ENCODE measurements around the gene PTMA. TPM values are rescaled to one million over a fixed set of nuclear protein-coding genes. Genes with fewer than 3 reads are reported as not detected.

The PTMA gene
- total RNA-seq, 2 experiments from 2014 or later = 2,780 to 3,053 TPM

GRCh38 chr2:231680285-231680991 is 27.9 kb upstream of the PTMA start:
- Histone ChIP-seq H3K4me3 (ENCODE audit: low read depth, low read length, poor library complexity, severe bottlenecking) (peak overlapping the region; percentile 67), H3K79me2 (ENCODE audit: insufficient read depth, low read depth, low read length) (no peaks in the 10 kb centered on the region), H3K4me2 (ENCODE audit: low read length) (peak overlapping the region; percentile 88), H2AFZ (ENCODE audit: low read length) (no peak overlapping the region), H3K4me1 (ENCODE audit: insufficient read depth, low read length, poor library complexity, severe bottlenecking) (peaks cover 91% of the 10 kb centered on the region), H3K9me3 (ENCODE audit: low read length) (no peaks in the 10 kb centered on the region), H3K9me2 (ENCODE audit: insufficient read depth, low read length) (no peaks in the 10 kb centered on the region), H3K36me3 (ENCODE audit: insufficient read depth, low read length) (no peaks in the 10 kb centered on the region), H3K27ac (ENCODE audit: low read depth, low read length, poor library complexity, severe bottlenecking) (peak overlapping the region; percentile 71), H4K20me1 (ENCODE audit: insufficient read depth, low read length) (no peaks in the 10 kb centered on the region)
- ChIA-PET CTCF (ENCODE audit: unreplicated experiment) (no interaction called here), POLR2A (interaction anchor here (1.5 kb wide), 1 partner anchor 68 kb away, joined by 3 read pairs; no protein-coding TSS in a partner anchor)
- no TSS peak for BruUV-seq (replicated peaks)
- no peak for DNase-seq (ENCODE audit: low spot score)
- intact Hi-C loops (cut with micrococcal nuclease; ENCODE audit: unreplicated experiment) = no loop called here
- TF ChIP-seq EZH2phosphoT487 (IDR thresholded peaks at IDR 0.05; ENCODE audit: borderline replicate concordance, low read depth, low read length) = no peak
- TF ChIP-seq, protein P1, sequence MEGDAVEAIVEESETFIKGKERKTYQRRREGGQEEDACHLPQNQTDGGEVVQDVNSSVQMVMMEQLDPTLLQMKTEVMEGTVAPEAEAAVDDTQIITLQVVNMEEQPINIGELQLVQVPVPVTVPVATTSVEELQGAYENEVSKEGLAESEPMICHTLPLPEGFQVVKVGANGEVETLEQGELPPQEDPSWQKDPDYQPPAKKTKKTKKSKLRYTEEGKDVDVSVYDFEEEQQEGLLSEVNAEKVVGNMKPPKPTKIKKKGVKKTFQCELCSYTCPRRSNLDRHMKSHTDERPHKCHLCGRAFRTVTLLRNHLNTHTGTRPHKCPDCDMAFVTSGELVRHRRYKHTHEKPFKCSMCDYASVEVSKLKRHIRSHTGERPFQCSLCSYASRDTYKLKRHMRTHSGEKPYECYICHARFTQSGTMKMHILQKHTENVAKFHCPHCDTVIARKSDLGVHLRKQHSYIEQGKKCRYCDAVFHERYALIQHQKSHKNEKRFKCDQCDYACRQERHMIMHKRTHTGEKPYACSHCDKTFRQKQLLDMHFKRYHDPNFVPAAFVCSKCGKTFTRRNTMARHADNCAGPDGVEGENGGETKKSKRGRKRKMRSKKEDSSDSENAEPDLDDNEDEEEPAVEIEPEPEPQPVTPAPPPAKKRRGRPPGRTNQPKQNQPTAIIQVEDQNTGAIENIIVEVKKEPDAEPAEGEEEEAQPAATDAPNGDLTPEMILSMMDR (conservative IDR thresholded peaks at IDR 0.05; ENCODE audit: low read length) = no peak

DNA sequence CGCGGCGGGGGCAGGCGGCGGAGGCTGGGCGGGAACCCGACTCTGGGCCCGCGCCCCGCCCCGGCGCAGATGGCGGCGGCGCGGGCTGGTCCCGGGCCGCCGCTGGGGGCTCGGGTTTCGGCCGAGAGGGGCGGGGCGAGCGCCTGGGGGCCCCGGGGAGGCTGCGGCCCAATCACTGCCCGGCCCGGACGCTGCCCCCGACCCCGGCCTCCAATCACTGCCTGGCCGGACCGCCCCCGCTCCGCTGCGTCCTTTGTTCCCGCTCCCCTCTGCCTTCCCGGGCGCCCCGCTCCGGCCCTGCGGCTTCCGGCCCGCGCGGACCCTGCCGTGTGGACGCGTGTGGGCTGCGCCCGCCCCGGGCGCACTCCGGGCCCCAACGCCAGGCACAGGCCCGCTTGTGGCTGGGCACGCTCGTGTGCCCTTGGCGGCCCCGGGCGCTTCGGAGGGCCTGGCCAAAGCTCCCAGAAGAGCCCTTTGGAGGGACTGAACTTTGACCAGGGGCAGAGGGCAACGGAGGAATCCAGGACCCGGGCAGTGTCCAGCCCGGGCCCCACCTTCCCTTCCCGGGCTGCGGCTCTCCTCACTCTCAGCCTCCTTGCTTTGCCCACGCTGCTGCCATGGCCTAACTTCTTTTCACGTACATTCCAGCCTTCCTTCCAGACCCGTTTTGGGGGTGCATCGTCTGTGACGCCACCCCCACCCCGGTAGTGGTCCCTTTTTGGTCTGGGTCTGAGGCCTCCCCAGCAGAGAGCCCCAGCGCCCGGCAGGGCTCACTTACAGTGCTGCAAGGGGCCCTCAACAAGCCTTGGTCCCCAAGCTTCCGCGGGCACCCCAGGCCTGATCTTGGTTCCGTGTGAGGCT is 27.1 kb upstream of the PTMA start:
- Histone ChIP-seq H3K9me2 (ENCODE audit: insufficient read depth, low read length) (no peaks in the 10 kb centered on the region), H3K27ac (ENCODE audit: low read depth, low read length, poor library complexity, severe bottlenecking) (peak overlapping the region; percentile 71), H3K9me3 (ENCODE audit: low read length) (no peaks in the 10 kb centered on the region), H3K4me3 (ENCODE audit: low read depth, low read length, poor library complexity, severe bottlenecking) (peak overlapping the region; percentile 67), H3K36me3 (ENCODE audit: insufficient read depth, low read length) (no peaks in the 10 kb centered on the region), H4K20me1 (ENCODE audit: insufficient read depth, low read length) (no peaks in the 10 kb centered on the region), H3K4me2 (ENCODE audit: low read length) (peak overlapping the region; percentile 88), H3K79me2 (ENCODE audit: insufficient read depth, low read depth, low read length) (no peaks in the 10 kb centered on the region), H3K4me1 (ENCODE audit: insufficient read depth, low read length, poor library complexity, severe bottlenecking) (peaks cover 91% of the 10 kb centered on the region), H2AFZ (ENCODE audit: low read length) (peak overlapping the region; percentile 46; the same call in 1 of the 2 replicates)
- peak; percentile 79 for DNase-seq (ENCODE audit: low spot score)
- ChIA-PET POLR2A (interaction anchor here (1.1 to 9.2 kb wide), 2 partner anchors 7 to 68 kb away, joined by 3 to 102 read pairs; no protein-coding TSS in a partner anchor), CTCF (ENCODE audit: unreplicated experiment) (no interaction called here)
- TSS peak; percentile 84 for BruUV-seq (replicated peaks)
- intact Hi-C loops (cut with micrococcal nuclease; ENCODE audit: unreplicated experiment) = no loop called here
- TF ChIP-seq, protein P1 (conservative IDR thresholded peaks at IDR 0.05; ENCODE audit: low read length) = no peak
- no peak for TF ChIP-seq EZH2phosphoT487 (IDR thresholded peaks at IDR 0.05; ENCODE audit: borderline replicate concordance, low read depth, low read length)
